ENCODE results near the gene CDR2L. TPM values are rescaled to one million over a fixed set of nuclear protein-coding genes. Genes with fewer than 3 reads are reported as not detected.

CDR2L gene
- total RNA-seq, 2 experiments from 2014 or later: 0.89 to 0.91 TPM

GRCh38 chr17:74951065-74951464, 36.4 kb upstream of the CDR2L start:
- Mint-ChIP-seq H3K9me3 (ENCODE audit: low read depth) (no peaks in the 10 kb centered on the region), H3K36me3 (ENCODE audit: low read depth) (no peaks in the 10 kb centered on the region), H3K27me3 (no peaks in the 10 kb centered on the region), H3K4me3 (no peak overlapping the region), H3K4me1 (no peaks in the 10 kb centered on the region), H3K27ac (no peak overlapping the region)
- ChIA-PET POLR2A (no interaction called here), CTCF (interaction anchor here (3.5 kb wide), 1 partner anchor 10 kb away, joined by 18 read pairs; no protein-coding TSS in a partner anchor)
- intact Hi-C loops (cut with DNase I, micrococcal nuclease): no loop called here
- DNase-seq: no peak
- ATAC-seq: no peak

GRCh38 chr17:74951680-74952421, 35.6 kb upstream of the CDR2L start:
- DNase-seq (no peak), ATAC-seq (no peak)
- Mint-ChIP-seq H3K4me3 (no peak overlapping the region), H3K9me3 (ENCODE audit: low read depth) (no peaks in the 10 kb centered on the region), H3K27me3 (no peaks in the 10 kb centered on the region), H3K36me3 (ENCODE audit: low read depth) (no peaks in the 10 kb centered on the region), H3K4me1 (no peaks in the 10 kb centered on the region), H3K27ac (no peak overlapping the region)
- intact Hi-C loops (cut with DNase I, micrococcal nuclease): no loop called here
- ChIA-PET CTCF (interaction anchor here (0.8 to 3.5 kb wide), 2 partner anchors 9 kb away, joined by 4 to 18 read pairs; no protein-coding TSS in a partner anchor), POLR2A (no interaction called here)

- Mint-ChIP-seq H3K4me3 (no peak overlapping the region), H3K27me3 (no peaks in the 10 kb centered on the region), H3K4me1 (no peaks in the 10 kb centered on the region), H3K36me3 (ENCODE audit: low read depth) (no peaks in the 10 kb centered on the region), H3K9me3 (ENCODE audit: low read depth) (no peaks in the 10 kb centered on the region), H3K27ac (no peak overlapping the region)
- intact Hi-C loops (cut with DNase I, micrococcal nuclease): no loop called here
- ATAC-seq (no peak), DNase-seq (no peak)
- POLR2A ChIA-PET: no interaction called here
- CTCF ChIA-PET: interaction anchor here (0.8 to 0.9 kb wide), 2 partner anchors 9 to 161 kb away, joined by 3 to 4 read pairs; no protein-coding TSS in a partner anchor
Measured at GRCh38 chr17:74952431-74953133, 34.9 kb upstream of the CDR2L start.

GRCh38 chr17:74953134-74953687, 34.2 kb upstream of the CDR2L start:
- Mint-ChIP-seq H3K36me3 (ENCODE audit: low read depth) (no peaks in the 10 kb centered on the region), H3K27me3 (no peaks in the 10 kb centered on the region), H3K9me3 (ENCODE audit: low read depth) (no peaks in the 10 kb centered on the region), H3K4me3 (no peak overlapping the region), H3K4me1 (no peaks in the 10 kb centered on the region), H3K27ac (no peak overlapping the region)
- ChIA-PET CTCF (interaction anchor here (0.6 to 0.9 kb wide), 2 partner anchors 160 to 217 kb away, joined by 3 read pairs; no protein-coding TSS in a partner anchor), POLR2A (no interaction called here)
- intact Hi-C loops (cut with DNase I, micrococcal nuclease): no loop called here
- ATAC-seq (no peak), DNase-seq (no peak)

GRCh38 chr17:74954115-74954514, 33.3 kb upstream of the CDR2L start:
- POLR2A ChIA-PET: no interaction called here
- intact Hi-C loops (cut with DNase I, micrococcal nuclease): no loop called here

GRCh38 chr17:74954665-74955421, 32.6 kb upstream of the CDR2L start:
- Mint-ChIP-seq H3K4me3 (no peak overlapping the region), H3K27ac (no peak overlapping the region), H3K36me3 (ENCODE audit: low read depth) (no peaks in the 10 kb centered on the region), H3K27me3 (no peaks in the 10 kb centered on the region), H3K9me3 (ENCODE audit: low read depth) (no peaks in the 10 kb centered on the region), H3K4me1 (no peaks in the 10 kb centered on the region)
- CTCF ChIA-PET: interaction anchor here (0.7 to 1.0 kb wide), 2 partner anchors 34 to 67 kb away, joined by 3 read pairs; no protein-coding TSS in a partner anchor
- ATAC-seq: no peak
- intact Hi-C loops (cut with DNase I, micrococcal nuclease): no loop called here
- DNase-seq: no peak
- POLR2A ChIA-PET: no interaction called here

More at GRCh38 chr17:74954115-74954514, 33.3 kb upstream of the CDR2L start:
- Mint-ChIP-seq H3K4me3 (no peak overlapping the region), H3K9me3 (ENCODE audit: low read depth) (no peaks in the 10 kb centered on the region), H3K27me3 (no peaks in the 10 kb centered on the region), H3K4me1 (no peaks in the 10 kb centered on the region), H3K36me3 (ENCODE audit: low read depth) (no peaks in the 10 kb centered on the region), H3K27ac (no peak overlapping the region)
- DNase-seq (no peak), ATAC-seq (no peak)
- CTCF ChIA-PET: interaction anchor here (0.7 kb wide), 1 partner anchor 35 kb away, joined by 3 read pairs; no protein-coding TSS in a partner anchor

GRCh38 chr17:74956093-74956492, 31.3 kb upstream of the CDR2L start:
- ATAC-seq (no peak), DNase-seq (no peak)
- Mint-ChIP-seq H3K9me3 (ENCODE audit: low read depth) (no peaks in the 10 kb centered on the region), H3K4me1 (peaks cover 3% of the 10 kb centered on the region), H3K36me3 (ENCODE audit: low read depth) (no peaks in the 10 kb centered on the region), H3K27me3 (no peaks in the 10 kb centered on the region), H3K4me3 (no peak overlapping the region), H3K27ac (no peak overlapping the region)
- POLR2A ChIA-PET: no interaction called here
- CTCF ChIA-PET: interaction anchor here (1.0 to 3.9 kb wide), 7 partner anchors 20 to 220 kb away, joined by 3 to 31 read pairs (median 7); partner anchors contain the start of genes OTOP2, RAB37 and USH1G
- intact Hi-C loops (cut with DNase I, micrococcal nuclease): no loop called here

- POLR2A ChIA-PET: interaction anchor here (0.6 to 0.7 kb wide), 2 partner anchors 111 to 235 kb away, joined by 3 read pairs; no protein-coding TSS in a partner anchor
- no peaks in the 10 kb centered on the region for H3K27me3 Mint-ChIP-seq
- intact Hi-C loops (cut with DNase I, micrococcal nuclease): loop anchor here (1.0 to 2.0 kb wide), 4 partner anchors 35 to 213 kb away; partner anchors contain the start of gene USH1G (in 2 of the 2)
- H3K9me3 Mint-ChIP-seq (ENCODE audit: low read depth): no peaks in the 10 kb centered on the region
- ATAC-seq (peak; percentile 60), DNase-seq (peak; percentile 89)
- CTCF ChIA-PET: interaction anchor here (0.5 to 3.9 kb wide), 28 partner anchors 10 to 471 kb away, joined by 3 to 31 read pairs (median 4); partner anchors contain the start of genes CDR2L, HID1, OTOP2 and USH1G
- H3K27ac Mint-ChIP-seq: no peak overlapping the region
- H3K4me1 Mint-ChIP-seq: peaks cover 6% of the 10 kb centered on the region
- H3K36me3 Mint-ChIP-seq (ENCODE audit: low read depth): no peaks in the 10 kb centered on the region
- H3K4me3 Mint-ChIP-seq: no peak overlapping the region
Measured at GRCh38 chr17:74957935-74958740, 29.3 kb upstream of the CDR2L start.

GRCh38 chr17:74959826-74960515, 27.5 kb upstream of the CDR2L start:
- H3K27ac Mint-ChIP-seq: no peak overlapping the region
- intact Hi-C loops (cut with DNase I, micrococcal nuclease): loop anchor here (2.0 to 5.0 kb wide), 8 partner anchors 53 to 242 kb away; partner anchors contain the start of genes MRPL58 (in 2 of the 2) and NT5C (in 1 of the 2)
- H3K9me3 Mint-ChIP-seq (ENCODE audit: low read depth): no peaks in the 10 kb centered on the region
- H3K4me1 Mint-ChIP-seq: peaks cover 6% of the 10 kb centered on the region
- DNase-seq: no peak
- no peaks in the 10 kb centered on the region for H3K27me3 Mint-ChIP-seq
- ATAC-seq: no peak
- H3K4me3 Mint-ChIP-seq: no peak overlapping the region
- ChIA-PET CTCF (interaction anchor here (0.6 to 4.6 kb wide), 27 partner anchors 10 to 248 kb away, joined by 3 to 82 read pairs (median 7); partner anchors contain the start of genes CDR2L, HID1, MRPL58 and OTOP2), POLR2A (interaction anchor here (0.6 to 1.5 kb wide), 3 partner anchors 87 to 820 kb away, joined by 3 read pairs; partner anchors contain the start of gene KCTD2)
- no peaks in the 10 kb centered on the region for H3K36me3 Mint-ChIP-seq (ENCODE audit: low read depth)

All from activated CD4-positive, alpha-beta T cell treated with anti-CD3 and anti-CD28 coated beads for 36 hours (primary cell).